GM10266 (cell line): ENCODE data around the gene TMEM94.
A peak's percentile ranks its signal among the peaks of the same experiment; 100 is the strongest.

Experiments used
- DNase-seq: peaks from one replicate; pipeline ENCODE4 v3.0.0; 2012; ENCODE audit errors: extremely low spot score
- TF ChIP-seq, protein P1 (sequence below): IDR thresholded peaks from 2 replicates; pipeline ENCODE4 v1.5.1; 2012; ENCODE audit warnings: mild to moderate bottlenecking, low read depth; ENCODE audit not compliant: control insufficient read depth, insufficient read depth; ENCODE audit errors: missing control alignments

Gene TMEM94

DNA sequence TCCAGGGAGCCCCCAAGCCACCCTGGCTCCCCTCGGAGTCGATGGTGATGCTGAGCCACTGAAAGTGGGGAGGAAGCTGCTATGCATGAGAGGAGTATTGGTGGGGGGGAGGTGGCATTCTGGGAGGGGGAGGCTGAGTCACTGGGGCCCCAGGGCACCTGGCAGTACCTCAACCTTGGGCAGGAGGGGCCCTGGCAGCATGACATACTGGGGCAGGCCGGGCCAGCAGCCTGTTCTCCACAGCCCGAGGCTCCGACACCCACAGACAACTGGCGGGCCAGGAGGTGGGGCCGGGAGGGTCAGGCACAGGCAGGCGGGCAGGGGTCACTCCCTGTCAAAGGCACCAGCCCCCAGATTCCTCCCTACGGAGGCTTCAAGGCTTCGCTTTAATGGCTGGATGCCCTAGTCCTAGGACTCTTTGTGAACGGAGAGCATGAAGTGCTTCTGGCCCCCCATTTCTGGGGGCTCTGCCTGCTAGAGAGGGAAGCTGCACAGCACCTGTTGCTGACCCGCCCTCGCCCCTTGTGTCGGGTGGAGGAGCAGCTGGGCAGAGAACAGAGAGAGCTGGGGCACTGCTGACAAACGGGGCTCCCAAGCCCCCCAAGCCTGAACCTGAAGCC is 58.0 kb downstream of the TMEM94 start:
- TF ChIP-seq, protein P1, sequence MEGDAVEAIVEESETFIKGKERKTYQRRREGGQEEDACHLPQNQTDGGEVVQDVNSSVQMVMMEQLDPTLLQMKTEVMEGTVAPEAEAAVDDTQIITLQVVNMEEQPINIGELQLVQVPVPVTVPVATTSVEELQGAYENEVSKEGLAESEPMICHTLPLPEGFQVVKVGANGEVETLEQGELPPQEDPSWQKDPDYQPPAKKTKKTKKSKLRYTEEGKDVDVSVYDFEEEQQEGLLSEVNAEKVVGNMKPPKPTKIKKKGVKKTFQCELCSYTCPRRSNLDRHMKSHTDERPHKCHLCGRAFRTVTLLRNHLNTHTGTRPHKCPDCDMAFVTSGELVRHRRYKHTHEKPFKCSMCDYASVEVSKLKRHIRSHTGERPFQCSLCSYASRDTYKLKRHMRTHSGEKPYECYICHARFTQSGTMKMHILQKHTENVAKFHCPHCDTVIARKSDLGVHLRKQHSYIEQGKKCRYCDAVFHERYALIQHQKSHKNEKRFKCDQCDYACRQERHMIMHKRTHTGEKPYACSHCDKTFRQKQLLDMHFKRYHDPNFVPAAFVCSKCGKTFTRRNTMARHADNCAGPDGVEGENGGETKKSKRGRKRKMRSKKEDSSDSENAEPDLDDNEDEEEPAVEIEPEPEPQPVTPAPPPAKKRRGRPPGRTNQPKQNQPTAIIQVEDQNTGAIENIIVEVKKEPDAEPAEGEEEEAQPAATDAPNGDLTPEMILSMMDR = no peak
- DNase-seq = no peak

DNA sequence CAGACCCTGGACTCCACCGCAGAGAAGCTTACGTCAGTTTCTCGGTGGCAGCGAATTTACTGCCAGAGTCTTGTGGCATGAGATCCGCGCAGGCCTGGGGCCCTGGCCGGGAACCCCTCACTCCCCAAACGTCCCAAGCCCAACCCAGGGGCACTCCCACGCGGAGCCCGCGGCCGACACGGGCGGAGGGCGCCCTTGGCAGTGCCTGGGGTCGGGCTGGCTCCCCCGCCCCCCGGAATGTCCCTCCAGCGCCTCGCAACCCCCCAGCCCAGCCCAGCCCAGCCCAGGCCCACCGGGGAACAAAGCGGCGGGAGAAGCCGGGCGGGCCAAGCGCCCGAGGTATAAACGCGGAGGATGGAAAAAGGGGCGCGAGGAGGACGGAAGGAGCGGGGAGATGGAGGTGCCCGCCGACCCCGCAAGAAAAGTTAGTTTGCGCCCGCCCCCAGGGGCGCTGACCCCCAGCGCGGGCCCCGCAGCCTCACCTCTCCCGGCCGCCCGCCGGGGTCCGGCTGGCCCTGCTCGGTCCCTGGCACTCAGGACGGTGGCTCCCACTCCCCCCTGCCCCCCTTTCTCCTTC is 58.6 kb downstream of the TMEM94 start:
- no peak for DNase-seq
- TF ChIP-seq, protein P1 = no peak

DNA sequence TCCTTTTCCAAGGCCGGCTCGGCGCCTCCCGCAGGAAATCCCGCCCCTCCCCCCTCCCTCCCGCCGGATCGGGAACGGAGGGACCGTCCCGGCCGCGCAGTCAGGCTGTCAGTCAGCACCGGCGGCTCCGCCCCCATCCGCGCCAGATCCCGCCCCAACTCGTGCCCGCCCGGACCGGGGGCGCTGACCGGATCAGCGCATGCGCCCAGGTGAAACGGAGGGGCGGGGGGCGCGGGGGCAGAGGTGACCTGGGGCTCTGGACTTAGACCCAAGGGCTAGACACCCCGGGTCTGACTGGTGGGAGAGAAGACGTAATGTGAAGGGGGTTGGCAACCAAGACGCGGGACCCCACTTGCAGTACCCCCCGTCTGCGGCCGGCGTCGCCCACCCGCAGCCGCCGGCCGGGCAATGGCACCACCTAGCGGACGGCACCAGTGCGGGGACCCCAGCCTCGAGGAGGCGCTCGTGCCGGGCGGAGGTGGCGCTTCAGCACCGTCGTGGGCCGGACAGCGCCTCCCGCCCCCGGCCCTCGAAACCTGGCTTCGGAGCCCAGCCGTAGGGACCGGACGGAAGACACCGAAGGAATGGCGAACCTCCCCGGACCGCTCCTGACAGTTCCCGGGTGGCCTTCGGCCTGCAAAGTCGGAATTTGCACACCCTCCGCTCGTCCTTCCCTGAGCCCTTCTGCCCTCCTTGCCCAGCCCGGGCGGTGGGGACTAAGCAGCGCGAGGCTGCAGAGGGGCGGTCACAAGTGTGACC is 59.2 kb downstream of the TMEM94 start, which contains the start of gene CASKIN2:
Gene CASKIN2, minus strand, starts transcription at position 42 of the 759 bp plus-strand sequence. CDS start 1,733 bp downstream, outside the sequence.
- TF ChIP-seq, protein P1 = peak; percentile 98
- peak; percentile 97 for DNase-seq

DNA sequence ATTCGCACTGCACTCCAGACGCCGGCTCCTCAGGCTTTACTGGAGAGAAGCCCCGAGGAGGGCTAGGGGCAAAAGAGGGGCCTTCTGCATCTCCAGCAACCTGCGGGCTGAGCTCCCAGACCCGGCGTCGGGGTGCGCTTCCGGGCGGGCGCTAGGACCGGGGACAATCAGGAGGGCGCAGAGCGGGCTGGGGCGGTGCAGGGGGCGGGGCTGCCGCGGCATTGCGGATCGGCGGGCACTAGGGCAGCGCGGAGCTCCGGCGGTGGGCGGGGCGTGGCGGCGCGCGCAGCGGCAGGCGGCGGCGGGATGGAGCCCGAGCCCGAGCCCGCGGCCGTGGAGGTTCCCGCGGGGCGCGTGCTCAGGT is 59.8 kb downstream of the TMEM94 start, which contains the start of gene TSEN54:
Gene TSEN54, plus strand, starts transcription at position 274 of the 364 bp plus-strand sequence. Its CDS starts 33 bp downstream, at position 307.
- TF ChIP-seq, protein P1 = no peak

DNA sequence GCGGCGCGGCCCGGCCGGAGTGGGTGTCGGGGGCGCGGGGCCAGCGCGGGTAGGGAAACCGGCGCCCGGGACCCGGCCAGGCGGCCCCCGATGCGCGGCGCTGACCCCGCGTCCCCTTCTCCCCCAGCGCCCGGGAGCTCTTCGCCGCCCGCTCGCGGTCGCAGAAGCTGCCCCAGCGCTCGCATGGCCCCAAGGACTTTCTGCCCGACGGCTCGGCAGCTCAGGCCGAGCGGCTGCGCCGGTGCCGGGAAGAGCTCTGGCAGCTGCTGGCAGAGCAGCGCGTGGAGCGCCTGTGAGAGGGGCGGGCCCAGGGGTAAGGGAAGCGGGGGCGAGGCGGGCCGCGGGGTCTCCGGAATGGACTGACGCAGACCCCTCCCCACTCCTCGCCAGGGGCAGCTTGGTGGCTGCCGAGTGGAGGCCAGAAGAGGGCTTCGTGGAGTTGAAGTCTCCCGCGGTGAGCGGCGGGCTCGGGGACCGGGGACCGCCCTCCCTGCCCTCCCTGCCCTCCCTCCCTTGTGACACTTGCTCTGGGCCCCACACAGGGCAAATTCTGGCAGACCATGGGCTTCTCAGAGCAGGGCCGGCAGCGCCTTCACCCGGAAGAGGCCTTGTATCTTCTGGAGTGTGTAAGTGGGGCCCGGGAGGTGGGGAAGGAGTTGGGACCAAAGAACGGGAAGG is 60.3 kb downstream of the TMEM94 start:
- TF ChIP-seq, protein P1 = no peak
- peak; percentile 68 for DNase-seq

More for the DNA sequence above, 59.8 kb downstream of the TMEM94 start, which contains the start of gene TSEN54:
- DNase-seq = peak; percentile 100

DNA sequence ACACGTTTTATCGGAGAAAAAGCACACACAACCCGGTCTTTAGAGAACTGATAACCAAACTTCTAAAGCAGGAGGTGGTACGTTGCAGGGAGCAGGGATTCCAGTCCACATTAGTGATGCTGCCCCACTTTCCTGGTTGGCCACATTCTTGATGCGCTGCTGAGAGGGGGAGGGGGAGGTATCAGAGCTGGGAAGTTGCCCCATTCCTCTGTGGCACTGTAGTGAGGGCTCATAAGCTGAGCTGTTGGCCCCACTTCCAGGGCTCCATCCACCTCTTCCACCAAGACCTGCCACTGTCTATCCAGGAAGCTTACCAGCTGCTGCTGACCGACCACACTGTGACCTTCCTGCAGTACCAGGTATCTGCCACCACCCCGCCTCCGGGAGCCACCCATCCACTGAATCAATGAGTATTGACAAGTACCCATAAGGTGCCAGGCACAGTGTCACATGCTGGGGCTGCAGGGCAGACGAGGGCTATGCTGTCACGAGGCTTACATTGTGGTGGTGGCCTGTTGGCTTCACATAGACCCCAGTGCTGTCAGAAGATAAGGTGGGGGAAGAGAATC is 60.9 kb downstream of the TMEM94 start:
- no peak for DNase-seq

More for the DNA sequence above, 60.9 kb downstream of the TMEM94 start:
- TF ChIP-seq, protein P1 = no peak
